Measurements from ENCODE around the gene PRDM15.

PRDM15 gene

GRCh38 chr21:41769521-41769920, 109.6 kb downstream of the PRDM15 start:
- no peak for TF ChIP-seq CTCF (IDR thresholded peaks at IDR 0.05; ENCODE audit: control insufficient read depth, insufficient read depth, low read depth, low read length, missing control alignments)
- no peak for DNase-seq (ENCODE audit: low read depth)
- no peak overlapping the region for H3K4me3 ChIP-seq (ENCODE audit: control insufficient read depth, low read depth, low read length)

GRCh38 chr21:41769111-41769510, 110.0 kb downstream of the PRDM15 start:
- TF ChIP-seq CTCF (IDR thresholded peaks at IDR 0.05; ENCODE audit: control insufficient read depth, insufficient read depth, low read depth, low read length, missing control alignments), result no peak
- peak overlapping the region; percentile 35 for H3K4me3 ChIP-seq (ENCODE audit: control insufficient read depth, low read depth, low read length)
- DNase-seq (ENCODE audit: low read depth), result no peak

- H3K4me3 ChIP-seq (ENCODE audit: control insufficient read depth, low read depth, low read length), result peak overlapping the region; percentile 35
- TF ChIP-seq CTCF (IDR thresholded peaks at IDR 0.05; ENCODE audit: control insufficient read depth, insufficient read depth, low read depth, low read length, missing control alignments), result peak; percentile 67
Observed at GRCh38 chr21:41768437-41769042, 110.6 kb downstream of the PRDM15 start.

GRCh38 chr21:41767606-41768436, 111.3 kb downstream of the PRDM15 start:
- TF ChIP-seq CTCF (IDR thresholded peaks at IDR 0.05; ENCODE audit: control insufficient read depth, insufficient read depth, low read depth, low read length, missing control alignments), result no peak
- H3K4me3 ChIP-seq (ENCODE audit: control insufficient read depth, low read depth, low read length), result peak overlapping the region; percentile 35
- no peak for DNase-seq (ENCODE audit: low read depth)

More at GRCh38 chr21:41768437-41769042, 110.6 kb downstream of the PRDM15 start:
- peak; percentile 68 for DNase-seq (ENCODE audit: low read depth)

GRCh38 chr21:41766883-41767605, 112.1 kb downstream of the PRDM15 start, which contains the start of gene RIPK4:
RIPK4 (minus strand) TSS chr21:41767052; CDS start chr21:41767041, 11 bp downstream.
- DNase-seq (ENCODE audit: low read depth), result no peak

More at GRCh38 chr21:41766883-41767605, 112.1 kb downstream of the PRDM15 start, which contains the start of gene RIPK4:
- peak within 1 kb of the TSS; percentile 45 for H3K4me3 ChIP-seq (ENCODE audit: control insufficient read depth, low read depth, low read length)
- TF ChIP-seq CTCF (IDR thresholded peaks at IDR 0.05; ENCODE audit: control insufficient read depth, insufficient read depth, low read depth, low read length, missing control alignments), result no peak
